ENCODE measurements around the gene MAP1LC3C. TPM values are rescaled to one million over a fixed set of nuclear protein-coding genes. Genes with fewer than 3 reads are reported as not detected.

MAP1LC3C gene
- polyA plus RNA-seq, 1 donor from 2014 or later: 0.50 TPM

DNA sequence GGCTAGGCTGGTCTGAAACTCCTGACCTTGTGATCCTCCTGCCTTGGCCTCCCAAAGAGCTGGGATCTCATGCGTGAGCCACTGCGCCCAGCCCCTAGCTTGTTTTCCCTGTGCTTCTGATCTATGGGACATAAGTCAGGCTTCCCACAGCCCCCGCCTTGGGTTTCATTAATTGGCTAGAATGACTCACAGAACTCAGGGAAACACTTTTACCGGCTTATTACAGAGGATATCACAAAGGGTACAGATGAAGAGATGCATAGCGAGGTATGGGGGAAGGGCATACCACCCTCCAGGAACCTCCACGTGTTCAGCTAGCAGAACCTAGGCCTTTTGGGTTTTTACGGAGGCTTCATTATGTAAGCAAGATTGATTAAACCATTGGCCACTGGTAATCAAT, 1.5 kb upstream of the MAP1LC3C start:
- Histone ChIP-seq H3K9ac (ENCODE audit: low read length) (no peak overlapping the region), H3K27me3 (ENCODE audit: insufficient read depth, low read depth, low read length) (no peaks in the 10 kb centered on the region), H3K9me3 (ENCODE audit: low read length) (no peaks in the 10 kb centered on the region), H3K4me3 (ENCODE audit: low read length) (no peak overlapping the region), H4K20me1 (ENCODE audit: insufficient read depth) (no peaks in the 10 kb centered on the region), H3K4me2 (ENCODE audit: low read length) (no peak overlapping the region), H2AFZ (ENCODE audit: low read depth, low read length) (no peak overlapping the region), H3K27ac (ENCODE audit: low read length) (no peak overlapping the region), H3K9me2 (ENCODE audit: insufficient read depth, low read length) (no peaks in the 10 kb centered on the region), H3K79me2 (replicated peaks; ENCODE audit: insufficient read depth, low read length) (no peaks in the 10 kb centered on the region), H3K36me3 (ENCODE audit: insufficient read depth, low read length) (no peaks in the 10 kb centered on the region), H3F3A (ENCODE audit: insufficient read depth, low read length, poor library complexity, severe bottlenecking) (no peaks in the 10 kb centered on the region)
- TF ChIP-seq EZH2 (IDR thresholded peaks at IDR 0.05; ENCODE audit: borderline replicate concordance, insufficient read depth, low read length, poor library complexity, severe bottlenecking) (no peak), EP300 (conservative IDR thresholded peaks at IDR 0.05; ENCODE audit: poor library complexity, severe bottlenecking) (no peak), SMC3 (conservative IDR thresholded peaks at IDR 0.05; ENCODE audit: poor library complexity) (no peak), RAD21 (conservative IDR thresholded peaks at IDR 0.05) (no peak), TAF1 (IDR thresholded peaks at IDR 0.05; ENCODE audit: low read depth) (no peak), POLR2AphosphoS5 (IDR thresholded peaks at IDR 0.05) (no peak), MXI1 (conservative IDR thresholded peaks at IDR 0.05; ENCODE audit: poor library complexity, severe bottlenecking) (no peak)
- TF ChIP-seq, protein P1, sequence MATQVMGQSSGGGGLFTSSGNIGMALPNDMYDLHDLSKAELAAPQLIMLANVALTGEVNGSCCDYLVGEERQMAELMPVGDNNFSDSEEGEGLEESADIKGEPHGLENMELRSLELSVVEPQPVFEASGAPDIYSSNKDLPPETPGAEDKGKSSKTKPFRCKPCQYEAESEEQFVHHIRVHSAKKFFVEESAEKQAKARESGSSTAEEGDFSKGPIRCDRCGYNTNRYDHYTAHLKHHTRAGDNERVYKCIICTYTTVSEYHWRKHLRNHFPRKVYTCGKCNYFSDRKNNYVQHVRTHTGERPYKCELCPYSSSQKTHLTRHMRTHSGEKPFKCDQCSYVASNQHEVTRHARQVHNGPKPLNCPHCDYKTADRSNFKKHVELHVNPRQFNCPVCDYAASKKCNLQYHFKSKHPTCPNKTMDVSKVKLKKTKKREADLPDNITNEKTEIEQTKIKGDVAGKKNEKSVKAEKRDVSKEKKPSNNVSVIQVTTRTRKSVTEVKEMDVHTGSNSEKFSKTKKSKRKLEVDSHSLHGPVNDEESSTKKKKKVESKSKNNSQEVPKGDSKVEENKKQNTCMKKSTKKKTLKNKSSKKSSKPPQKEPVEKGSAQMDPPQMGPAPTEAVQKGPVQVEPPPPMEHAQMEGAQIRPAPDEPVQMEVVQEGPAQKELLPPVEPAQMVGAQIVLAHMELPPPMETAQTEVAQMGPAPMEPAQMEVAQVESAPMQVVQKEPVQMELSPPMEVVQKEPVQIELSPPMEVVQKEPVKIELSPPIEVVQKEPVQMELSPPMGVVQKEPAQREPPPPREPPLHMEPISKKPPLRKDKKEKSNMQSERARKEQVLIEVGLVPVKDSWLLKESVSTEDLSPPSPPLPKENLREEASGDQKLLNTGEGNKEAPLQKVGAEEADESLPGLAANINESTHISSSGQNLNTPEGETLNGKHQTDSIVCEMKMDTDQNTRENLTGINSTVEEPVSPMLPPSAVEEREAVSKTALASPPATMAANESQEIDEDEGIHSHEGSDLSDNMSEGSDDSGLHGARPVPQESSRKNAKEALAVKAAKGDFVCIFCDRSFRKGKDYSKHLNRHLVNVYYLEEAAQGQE (IDR thresholded peaks at IDR 0.05; ENCODE audit: borderline replicate concordance): no peak
- TF ChIP-seq, protein P2, sequence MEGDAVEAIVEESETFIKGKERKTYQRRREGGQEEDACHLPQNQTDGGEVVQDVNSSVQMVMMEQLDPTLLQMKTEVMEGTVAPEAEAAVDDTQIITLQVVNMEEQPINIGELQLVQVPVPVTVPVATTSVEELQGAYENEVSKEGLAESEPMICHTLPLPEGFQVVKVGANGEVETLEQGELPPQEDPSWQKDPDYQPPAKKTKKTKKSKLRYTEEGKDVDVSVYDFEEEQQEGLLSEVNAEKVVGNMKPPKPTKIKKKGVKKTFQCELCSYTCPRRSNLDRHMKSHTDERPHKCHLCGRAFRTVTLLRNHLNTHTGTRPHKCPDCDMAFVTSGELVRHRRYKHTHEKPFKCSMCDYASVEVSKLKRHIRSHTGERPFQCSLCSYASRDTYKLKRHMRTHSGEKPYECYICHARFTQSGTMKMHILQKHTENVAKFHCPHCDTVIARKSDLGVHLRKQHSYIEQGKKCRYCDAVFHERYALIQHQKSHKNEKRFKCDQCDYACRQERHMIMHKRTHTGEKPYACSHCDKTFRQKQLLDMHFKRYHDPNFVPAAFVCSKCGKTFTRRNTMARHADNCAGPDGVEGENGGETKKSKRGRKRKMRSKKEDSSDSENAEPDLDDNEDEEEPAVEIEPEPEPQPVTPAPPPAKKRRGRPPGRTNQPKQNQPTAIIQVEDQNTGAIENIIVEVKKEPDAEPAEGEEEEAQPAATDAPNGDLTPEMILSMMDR (IDR thresholded peaks at IDR 0.05; ENCODE audit: poor library complexity, severe bottlenecking): no peak

DNA sequence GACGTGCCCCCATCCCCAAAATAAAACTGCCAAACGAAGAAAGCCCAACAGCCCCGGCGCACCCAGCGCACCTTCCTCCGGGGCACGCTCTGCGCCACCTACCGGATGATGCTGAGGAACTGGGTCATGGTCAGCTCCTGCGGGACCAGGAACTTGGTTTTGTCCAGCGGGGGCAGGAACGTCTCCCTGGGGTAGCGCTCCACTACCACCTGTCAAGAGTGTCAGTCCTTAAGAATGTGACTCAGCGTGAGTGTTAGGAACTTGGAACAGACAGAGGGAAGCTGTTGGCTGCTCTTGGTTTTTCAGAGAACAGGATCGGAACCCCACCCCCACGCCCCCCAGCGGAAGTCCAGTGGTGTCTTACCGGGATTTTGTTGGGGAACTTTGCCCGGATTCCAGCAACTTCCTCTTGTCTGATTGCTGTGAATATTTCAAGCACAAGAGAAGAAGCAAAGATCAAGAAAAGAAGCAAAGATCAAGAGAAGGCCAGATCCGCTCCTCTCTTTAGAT, 431 bp downstream of the MAP1LC3C start:
- Histone ChIP-seq H3F3A (ENCODE audit: insufficient read depth, low read length, poor library complexity, severe bottlenecking) (no peaks in the 10 kb centered on the region), H3K9ac (ENCODE audit: low read length) (no peak overlapping the region), H4K20me1 (ENCODE audit: insufficient read depth) (no peaks in the 10 kb centered on the region), H3K27ac (ENCODE audit: low read length) (no peak overlapping the region), H3K9me3 (ENCODE audit: low read length) (no peaks in the 10 kb centered on the region), H3K9me2 (ENCODE audit: insufficient read depth, low read length) (no peaks in the 10 kb centered on the region), H3K36me3 (ENCODE audit: insufficient read depth, low read length) (no peaks in the 10 kb centered on the region), H2AFZ (ENCODE audit: low read depth, low read length) (no peak overlapping the region), H3K27me3 (ENCODE audit: insufficient read depth, low read depth, low read length) (no peaks in the 10 kb centered on the region), H3K4me2 (ENCODE audit: low read length) (no peak overlapping the region), H3K79me2 (replicated peaks; ENCODE audit: insufficient read depth, low read length) (no peaks in the 10 kb centered on the region), H3K4me3 (ENCODE audit: low read length) (no peak overlapping the region)
- TF ChIP-seq RAD21 (conservative IDR thresholded peaks at IDR 0.05): no peak
- TF ChIP-seq, protein P2 (IDR thresholded peaks at IDR 0.05; ENCODE audit: poor library complexity, severe bottlenecking): peak; percentile 45

Measured in neural cell (in vitro differentiated cells).